VCaP (cell line): ENCODE data around the gene CNTN3.

Experiments used
- H3K27ac ChIP-seq: fragments of 450-650 bp; 2 replicates; pipeline ENCODE4 v1.5.1; 2017
- TF ChIP-seq, protein P1 (sequence below): fragments of 450-650 bp; conservative IDR thresholded peaks from 2 replicates; pipeline ENCODE4 v1.5.1; 2017; ENCODE audit warnings: mild to moderate bottlenecking, moderate library complexity

CNTN3 gene

DNA sequence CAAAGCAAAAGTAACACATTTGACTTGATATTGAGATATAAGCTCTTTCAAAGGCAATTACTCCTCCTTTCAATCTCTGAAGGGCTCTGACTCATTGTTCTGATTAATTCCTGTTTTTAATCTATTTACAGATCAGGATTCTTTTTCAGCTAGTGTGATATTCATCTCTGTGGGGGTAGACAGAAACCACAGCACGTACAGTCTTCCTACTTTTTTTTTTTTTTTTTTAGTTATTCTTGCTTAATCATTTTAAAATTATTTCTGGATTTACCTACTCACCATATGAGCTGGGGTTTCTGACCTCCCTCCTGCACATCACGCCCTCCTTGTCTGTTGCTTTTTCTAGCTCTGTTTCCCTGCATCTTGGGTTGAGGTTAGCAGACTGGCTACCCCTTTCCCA, 1.4 kb downstream of the CNTN3 start:
- peak overlapping the region; percentile 86 for H3K27ac ChIP-seq
- TF ChIP-seq, protein P1, sequence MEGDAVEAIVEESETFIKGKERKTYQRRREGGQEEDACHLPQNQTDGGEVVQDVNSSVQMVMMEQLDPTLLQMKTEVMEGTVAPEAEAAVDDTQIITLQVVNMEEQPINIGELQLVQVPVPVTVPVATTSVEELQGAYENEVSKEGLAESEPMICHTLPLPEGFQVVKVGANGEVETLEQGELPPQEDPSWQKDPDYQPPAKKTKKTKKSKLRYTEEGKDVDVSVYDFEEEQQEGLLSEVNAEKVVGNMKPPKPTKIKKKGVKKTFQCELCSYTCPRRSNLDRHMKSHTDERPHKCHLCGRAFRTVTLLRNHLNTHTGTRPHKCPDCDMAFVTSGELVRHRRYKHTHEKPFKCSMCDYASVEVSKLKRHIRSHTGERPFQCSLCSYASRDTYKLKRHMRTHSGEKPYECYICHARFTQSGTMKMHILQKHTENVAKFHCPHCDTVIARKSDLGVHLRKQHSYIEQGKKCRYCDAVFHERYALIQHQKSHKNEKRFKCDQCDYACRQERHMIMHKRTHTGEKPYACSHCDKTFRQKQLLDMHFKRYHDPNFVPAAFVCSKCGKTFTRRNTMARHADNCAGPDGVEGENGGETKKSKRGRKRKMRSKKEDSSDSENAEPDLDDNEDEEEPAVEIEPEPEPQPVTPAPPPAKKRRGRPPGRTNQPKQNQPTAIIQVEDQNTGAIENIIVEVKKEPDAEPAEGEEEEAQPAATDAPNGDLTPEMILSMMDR: no peak

- TF ChIP-seq, protein P1: no peak
- peak overlapping the region; percentile 86 for H3K27ac ChIP-seq
Measured at GRCh38 chr3:74611206-74611605, 3.3 kb downstream of the CNTN3 start.

DNA sequence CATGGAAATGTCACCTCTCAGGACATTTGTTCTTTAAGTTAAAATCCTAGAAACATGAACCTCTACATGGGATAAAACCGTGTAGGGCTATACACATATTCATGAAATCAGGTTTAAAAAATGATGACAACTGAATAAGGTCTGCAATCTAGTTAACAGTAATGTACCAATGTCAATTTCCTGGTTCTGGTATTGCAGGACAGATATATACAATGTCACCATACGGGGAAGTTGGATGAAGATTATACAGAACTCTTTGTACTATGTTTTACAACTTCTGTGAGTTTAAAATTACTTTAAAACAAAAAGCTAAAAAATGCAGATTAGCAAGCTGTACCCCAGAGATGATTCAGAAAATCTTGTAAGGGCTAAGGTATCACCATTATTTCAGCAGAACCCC, 6.7 kb downstream of the CNTN3 start:
- TF ChIP-seq, protein P1: no peak
- no peak overlapping the region for H3K27ac ChIP-seq

DNA sequence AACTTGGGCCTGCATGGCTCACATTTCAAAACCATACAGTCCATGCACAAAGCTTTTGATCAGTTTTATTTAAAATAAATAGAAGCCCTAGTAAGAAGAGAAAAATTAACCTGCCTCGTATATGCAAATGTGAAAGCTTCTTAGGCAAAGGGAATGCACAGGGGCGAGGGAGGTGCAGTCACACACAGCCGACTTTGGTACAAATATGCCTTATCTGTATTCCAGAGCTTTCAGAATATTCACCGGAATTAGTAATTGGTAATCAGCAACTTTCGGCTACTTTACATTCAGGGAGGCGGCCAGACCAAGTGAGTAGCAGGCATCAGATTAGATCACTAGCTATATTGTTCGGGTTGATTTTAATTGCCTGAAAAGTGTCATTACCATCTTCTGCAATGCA, 7.5 kb downstream of the CNTN3 start:
- H3K27ac ChIP-seq: no peak overlapping the region
- TF ChIP-seq, protein P1: no peak

DNA sequence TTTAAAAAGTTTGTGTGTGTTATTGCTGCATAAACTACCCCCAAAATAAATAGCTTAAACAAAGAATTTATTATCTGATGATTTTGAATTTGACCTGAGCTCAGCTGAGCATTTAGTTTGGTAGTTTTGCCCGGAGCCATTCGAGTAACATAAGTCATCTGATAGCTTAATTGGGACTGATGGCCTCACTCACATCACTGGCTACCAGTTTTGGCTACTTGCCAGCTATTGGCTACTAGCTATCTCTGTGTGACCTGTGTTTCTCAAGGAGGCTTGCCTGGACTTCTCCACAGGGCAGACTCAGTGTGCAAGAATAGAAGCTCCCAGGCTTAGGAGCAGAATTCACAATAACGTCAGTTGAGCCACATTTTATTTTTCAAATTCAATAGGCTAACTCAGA, 9.0 kb downstream of the CNTN3 start:
- TF ChIP-seq, protein P1: no peak
- H3K27ac ChIP-seq: no peak overlapping the region

DNA sequence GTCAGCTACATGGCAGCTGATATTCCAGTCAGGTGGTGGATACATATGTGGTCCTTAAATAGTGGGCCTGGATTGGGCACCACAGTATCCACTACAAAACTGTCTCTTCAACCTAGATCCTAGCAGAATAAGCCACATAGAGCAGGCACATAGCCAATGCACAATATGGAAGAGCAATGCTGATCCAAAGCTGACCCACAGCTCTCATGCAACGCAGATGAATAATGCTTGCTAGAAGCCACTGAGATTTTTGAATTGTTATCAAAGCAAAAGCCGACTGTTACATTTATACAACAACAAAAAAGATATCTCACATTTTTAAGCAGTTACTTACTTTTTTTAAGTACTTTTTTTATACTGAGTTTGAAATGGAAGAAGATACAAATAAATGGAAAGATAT, 11.2 kb downstream of the CNTN3 start:
- TF ChIP-seq, protein P1: no peak
- no peak overlapping the region for H3K27ac ChIP-seq

DNA sequence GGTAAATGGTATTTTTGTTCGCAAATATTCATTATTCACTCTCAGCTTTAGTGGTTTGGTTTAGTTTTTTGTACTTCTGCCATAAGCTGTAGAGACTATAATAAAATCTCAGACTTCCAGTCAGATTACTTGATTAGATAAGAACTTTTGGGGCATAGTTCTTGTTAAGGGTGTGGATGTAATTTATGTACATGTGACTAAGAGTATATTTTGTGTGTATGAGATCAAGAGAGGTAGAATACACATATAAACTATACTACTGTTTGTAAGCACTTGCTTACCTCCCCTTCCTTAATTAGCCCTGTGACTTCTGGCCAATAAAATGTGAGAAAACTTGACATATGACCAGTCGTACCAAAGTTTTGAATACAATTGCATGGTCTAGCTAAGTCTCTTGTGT, 12.0 kb downstream of the CNTN3 start:
- no peak overlapping the region for H3K27ac ChIP-seq
- TF ChIP-seq, protein P1: no peak

DNA sequence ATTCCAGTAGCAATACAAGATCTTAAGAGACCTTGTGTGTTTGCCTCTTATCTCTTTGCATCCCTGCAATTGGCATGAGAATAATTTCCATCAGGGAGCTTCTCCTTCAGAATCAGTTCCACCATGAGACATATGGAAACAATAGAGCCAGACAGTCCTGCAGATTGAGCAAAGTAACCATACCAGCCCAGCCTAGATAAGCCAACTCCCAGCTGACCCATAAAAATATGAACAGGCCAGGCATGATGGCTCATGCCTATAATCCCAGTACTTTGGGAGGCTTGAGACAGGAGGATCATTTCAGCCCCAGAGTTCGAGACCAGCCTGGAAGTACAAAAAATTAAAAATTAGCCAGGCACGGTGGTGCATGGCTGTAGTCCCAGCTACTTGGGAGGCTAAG, 12.7 kb downstream of the CNTN3 start:
- TF ChIP-seq, protein P1: no peak
- H3K27ac ChIP-seq: no peak overlapping the region
